ENCODE results near the gene AGBL1. TPM values are rescaled to one million over a fixed set of nuclear protein-coding genes. Genes with fewer than 3 reads are reported as not detected.

The AGBL1 gene
- total and polyA plus RNA-seq, 2 donors (not counting 3 experiments of a cell fraction or from before 2014, with no cell fraction given) = not detected

GRCh38 chr15:86165265-86166211 is 85.9 kb downstream of the AGBL1 start:
- Histone ChIP-seq H3K79me2 (ENCODE audit: control insufficient read depth, insufficient read depth, low read length) (no peaks in the 10 kb centered on the region), H3K27ac (ENCODE audit: insufficient read depth, low read depth, low read length) (no peak overlapping the region), H3K36me3 (ENCODE audit: control insufficient read depth in 2 of 2, extremely low read depth in 1 of 2, insufficient read depth in 2 of 2, low read length in 2 of 2) (no peaks in the 10 kb centered on the region), H4K20me1 (replicated peaks; ENCODE audit: control insufficient read depth, extremely low read depth, insufficient read depth, low read length) (no peaks in the 10 kb centered on the region), H2AFZ (ENCODE audit: low read depth, low read length) (no peak overlapping the region), H3K4me1 (ENCODE audit: control insufficient read depth, extremely low read depth, insufficient read depth, low read length) (no peaks in the 10 kb centered on the region), H3K9me3 (replicated peaks; ENCODE audit: control insufficient read depth, insufficient read depth, low read length) (no peaks in the 10 kb centered on the region), H3K4me2 (ENCODE audit: insufficient read depth, low read length) (no peak overlapping the region), H3K4me3 (replicated peaks in 1 of 3; ENCODE audit: insufficient read depth in 1 of 3, low read depth in 1 of 3, low read length in 3 of 3) (no peak overlapping the region), H3K27me3 (ENCODE audit: control insufficient read depth in 2 of 2, insufficient read depth in 2 of 2, low read length in 2 of 2) (no peaks in the 10 kb centered on the region), H3K9ac (replicated peaks; ENCODE audit: extremely low read depth, insufficient read depth, low read length) (no peak overlapping the region), H3K9me1 (replicated peaks; ENCODE audit: control insufficient read depth, extremely low read depth, insufficient read depth, low read length) (no peaks in the 10 kb centered on the region)
- TF ChIP-seq MAX (IDR thresholded peaks at IDR 0.05; ENCODE audit: insufficient read depth, insufficient read length) (no peak), JUN (IDR thresholded peaks at IDR 0.05; ENCODE audit: borderline replicate concordance, insufficient read depth, insufficient read length, low read depth) (no peak), EZH2 (IDR thresholded peaks at IDR 0.05; ENCODE audit: borderline replicate concordance, low read depth, low read length, severe bottlenecking) (no peak)
- CTCF ChIA-PET = no interaction called here
- BruUV-seq (replicated peaks) = no TSS peak
- dilution Hi-C loops (cut with MboI; ENCODE audit: extremely low pct_ligation_motif_present, low sequenced_read_pairs) (no loop called here), intact Hi-C loops (cut with micrococcal nuclease) (no loop called here)
- no peak for DNase-seq (ENCODE audit: low read depth, low spot score)
- POLR2A ChIA-PET = no interaction called here
- FAIRE-seq = no peak

- DNase-seq (ENCODE audit: low read depth, low spot score) = no peak
- H3K79me2 ChIP-seq (ENCODE audit: control insufficient read depth, insufficient read depth, low read length) = no peaks in the 10 kb centered on the region
- intact Hi-C loops (cut with micrococcal nuclease) = no loop called here
- H4K20me1 ChIP-seq (replicated peaks; ENCODE audit: control insufficient read depth, extremely low read depth, insufficient read depth, low read length) = no peaks in the 10 kb centered on the region
- no TSS peak for BruUV-seq (replicated peaks)
- no peaks in the 10 kb centered on the region for H3K36me3 ChIP-seq (ENCODE audit: control insufficient read depth in 2 of 2, extremely low read depth in 1 of 2, insufficient read depth in 2 of 2, low read length in 2 of 2)
- POLR2A ChIA-PET = no interaction called here
- no peak overlapping the region for H3K4me3 ChIP-seq (replicated peaks in 1 of 3; ENCODE audit: insufficient read depth in 1 of 3, low read depth in 1 of 3, low read length in 3 of 3)
- no peak for TF ChIP-seq POLR2A (IDR thresholded peaks at IDR 0.05; ENCODE audit: low read depth, low read length)
- no peak for TF ChIP-seq CTCF (IDR thresholded peaks at IDR 0.05; ENCODE audit: extremely low read depth in 1 of 2, insufficient read depth in 1 of 2, low read depth in 1 of 2, low read length in 2 of 2)
- TF ChIP-seq MAX (IDR thresholded peaks at IDR 0.05; ENCODE audit: insufficient read depth, insufficient read length) = no peak
- no peak for TF ChIP-seq POLR2AphosphoS5 (IDR thresholded peaks at IDR 0.05; ENCODE audit: insufficient read depth, low read depth, low read length)
- no peak for TF ChIP-seq EZH2 (IDR thresholded peaks at IDR 0.05; ENCODE audit: borderline replicate concordance, low read depth, low read length, severe bottlenecking)
- no peak for TF ChIP-seq JUN (IDR thresholded peaks at IDR 0.05; ENCODE audit: borderline replicate concordance, insufficient read depth, insufficient read length, low read depth)
- TF ChIP-seq GATA2 (IDR thresholded peaks at IDR 0.05; ENCODE audit: insufficient read depth, insufficient read length, low read depth, low read length) = no peak
- TF ChIP-seq FOS (IDR thresholded peaks at IDR 0.05; ENCODE audit: borderline replicate concordance, insufficient read depth, low read length) = no peak
- no peak for TF ChIP-seq MYC (IDR thresholded peaks at IDR 0.05; ENCODE audit: low read depth, low read length)
- no peak overlapping the region for H2AFZ ChIP-seq (ENCODE audit: low read depth, low read length)
- dilution Hi-C loops (cut with MboI; ENCODE audit: extremely low pct_ligation_motif_present, low sequenced_read_pairs) = no loop called here
- H3K27me3 ChIP-seq (ENCODE audit: control insufficient read depth in 2 of 2, insufficient read depth in 2 of 2, low read length in 2 of 2) = no peaks in the 10 kb centered on the region
- FAIRE-seq = no peak
- no peak overlapping the region for H3K27ac ChIP-seq (ENCODE audit: insufficient read depth, low read depth, low read length)
- no peak overlapping the region for H3K4me2 ChIP-seq (ENCODE audit: insufficient read depth, low read length)
- no peak overlapping the region for H3K9ac ChIP-seq (replicated peaks; ENCODE audit: extremely low read depth, insufficient read depth, low read length)
- H3K4me1 ChIP-seq (ENCODE audit: control insufficient read depth, extremely low read depth, insufficient read depth, low read length) = no peaks in the 10 kb centered on the region
- CTCF ChIA-PET = no interaction called here
- H3K9me3 ChIP-seq (replicated peaks; ENCODE audit: control insufficient read depth, insufficient read depth, low read length) = no peaks in the 10 kb centered on the region
- H3K9me1 ChIP-seq (replicated peaks; ENCODE audit: control insufficient read depth, extremely low read depth, insufficient read depth, low read length) = no peaks in the 10 kb centered on the region
Measured at GRCh38 chr15:86167841-86168240, 88.2 kb downstream of the AGBL1 start.

Measured in endothelial cell of umbilical vein (primary cell).